CD4-positive, alpha-beta T cell treated with Interferon alpha-2 for 1 hour (primary cell): ENCODE data around the gene PDE4C.

Experiments used
- DNase-seq, 2 donors: peaks; one replicate each; pipeline ENCODE4 v3.0.0-alpha.2; 2020 to 2022

The PDE4C gene

DNA sequence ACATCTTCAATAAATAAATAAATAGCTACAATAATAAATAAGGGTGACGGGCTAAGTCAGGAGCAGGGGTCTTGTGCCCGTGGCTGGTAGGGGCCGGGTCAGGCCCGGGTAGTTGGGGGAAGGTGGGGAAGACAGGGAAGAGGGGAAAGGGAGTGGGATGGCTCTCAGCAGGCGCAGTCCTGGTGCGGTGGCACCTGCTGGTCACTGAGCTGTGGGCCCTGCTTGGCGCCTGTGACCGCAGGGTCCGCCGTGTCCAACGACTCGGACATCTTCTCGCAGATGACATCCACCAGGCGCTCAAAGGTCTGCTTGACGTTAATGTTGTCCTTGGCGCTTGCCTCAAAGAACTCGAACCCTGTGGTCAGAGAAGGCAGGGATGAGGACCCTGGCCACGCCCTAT, 28.9 kb downstream of the PDE4C start:
- no peak for DNase-seq

DNA sequence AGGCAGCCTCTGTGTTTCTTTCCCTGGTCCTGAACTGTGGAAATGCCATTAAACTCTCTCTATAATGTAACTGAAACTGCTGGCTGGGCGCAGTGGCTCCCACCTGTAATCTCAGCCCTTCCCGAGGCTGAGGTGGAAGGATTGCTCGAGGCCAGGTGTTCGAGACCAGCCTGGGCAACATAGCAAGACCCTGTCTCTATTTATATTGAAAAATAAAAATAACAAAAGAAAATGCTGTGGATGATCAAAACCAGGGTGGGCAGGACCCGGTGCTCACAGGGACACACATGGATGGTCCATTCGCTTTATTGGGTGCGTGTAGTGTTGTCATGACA, 29.8 kb downstream of the PDE4C start:
- no peak for DNase-seq

GRCh38 chr19:18194554-18195238, 31.5 kb downstream of the PDE4C start:
- DNase-seq, result peak; percentile 49 to 63

DNA sequence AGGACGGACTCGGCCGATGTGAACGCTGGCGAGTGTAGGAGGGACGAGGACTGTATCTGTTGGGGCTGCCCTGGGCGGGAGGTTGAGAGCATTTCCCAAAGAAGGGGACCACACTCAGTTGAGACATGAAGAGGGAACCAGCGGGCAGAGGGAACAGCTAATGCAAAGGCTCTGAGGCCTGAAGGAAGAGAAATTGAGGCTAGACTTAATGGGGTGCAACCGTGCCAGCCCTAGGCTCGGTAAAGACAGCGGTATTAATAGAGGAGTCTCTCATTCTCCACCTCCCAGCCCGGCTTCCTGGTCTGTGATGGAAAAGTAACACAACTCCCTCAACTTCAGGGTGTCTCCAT, 32.1 kb downstream of the PDE4C start:
- DNase-seq, result no peak

- DNase-seq, result no peak
These were observed 32.7 kb downstream of the PDE4C start for GRCh38 chr19:18193388-18194180.

DNA sequence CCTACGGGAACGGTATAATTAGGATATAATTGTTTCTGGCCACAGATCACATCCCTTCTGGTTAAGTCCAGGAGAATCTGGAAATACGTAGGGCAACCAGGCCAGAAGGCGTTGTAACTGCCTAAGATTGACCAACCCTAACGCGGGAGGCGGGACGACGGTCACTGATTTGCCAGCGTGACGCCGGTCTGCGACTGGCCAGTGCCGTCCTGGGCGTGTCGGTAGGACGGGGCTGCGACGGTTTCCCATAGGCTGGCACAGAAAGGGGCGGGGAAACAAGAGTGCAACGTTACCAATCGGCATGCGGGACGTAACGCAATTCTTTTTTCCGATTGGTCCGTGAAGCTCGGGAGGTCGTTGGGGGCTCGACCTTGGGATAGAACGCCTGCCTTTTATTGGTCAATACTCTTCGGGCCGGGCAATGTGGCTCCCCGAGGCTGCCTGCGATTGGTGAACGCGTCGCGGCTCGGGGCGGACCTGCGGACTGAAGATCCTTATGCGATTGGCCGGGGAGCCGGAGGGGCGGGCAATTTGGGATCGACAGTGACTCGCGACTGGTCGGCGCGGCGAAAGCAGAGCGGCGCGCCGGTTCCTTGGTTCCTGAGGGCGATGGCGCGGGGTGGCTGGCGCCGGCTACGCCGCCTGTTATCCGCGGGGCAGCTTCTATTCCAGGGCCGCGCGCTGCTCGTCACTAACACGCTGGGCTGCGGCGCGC, 33.4 kb downstream of the PDE4C start, which contains the start of gene MPV17L2:
Gene MPV17L2, plus strand, starts transcription at position 546 of the 715 bp plus-strand sequence. Its CDS starts 64 bp downstream, at position 610.
- DNase-seq, result peak; percentile 100

DNA sequence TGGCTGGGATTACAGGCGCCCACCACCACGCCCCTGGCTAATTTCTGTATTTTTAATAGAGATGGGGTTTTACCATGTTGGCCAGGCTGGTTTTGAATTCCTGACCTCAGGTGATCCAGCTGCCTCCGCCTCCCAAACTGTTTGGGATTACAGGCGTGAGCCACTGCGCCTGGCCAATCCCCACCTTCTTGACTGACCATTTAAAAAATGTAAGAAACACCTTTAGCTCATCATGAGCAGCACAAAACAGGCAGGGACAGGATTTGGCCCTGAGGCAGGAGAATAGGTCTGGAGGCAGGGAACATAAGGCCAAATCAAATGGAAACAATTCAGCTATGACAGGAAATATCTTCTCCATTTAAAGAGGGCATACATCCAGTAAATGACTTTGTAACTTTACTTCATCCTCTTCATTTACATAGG, 34.6 kb downstream of the PDE4C start:
- DNase-seq, result no peak

- DNase-seq, result no peak
These were observed 36.0 kb downstream of the PDE4C start for GRCh38 chr19:18190278-18190677.

DNA sequence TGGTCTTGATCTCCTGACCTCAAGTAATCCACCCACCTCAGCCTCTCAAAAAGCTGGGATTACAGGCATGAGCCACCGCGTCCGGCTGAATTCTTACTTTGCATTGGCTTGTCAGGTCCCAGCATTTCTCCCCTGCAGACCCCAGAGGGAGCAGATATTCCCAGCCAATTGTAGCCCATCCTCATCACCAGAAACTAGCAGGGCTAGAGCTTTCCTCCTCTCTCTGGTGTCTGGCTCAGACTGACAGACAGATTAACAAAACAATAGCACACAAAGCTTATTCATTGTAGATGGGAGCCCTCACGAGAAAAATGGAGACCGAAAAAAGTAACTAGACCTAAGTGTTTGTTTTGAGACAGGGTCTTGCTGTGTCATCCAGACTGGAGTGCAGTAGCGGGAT, 40.7 kb downstream of the PDE4C start:
- no peak for DNase-seq

- DNase-seq, result no peak
These were observed 42.7 kb downstream of the PDE4C start for GRCh38 chr19:18183529-18183928.

DNA sequence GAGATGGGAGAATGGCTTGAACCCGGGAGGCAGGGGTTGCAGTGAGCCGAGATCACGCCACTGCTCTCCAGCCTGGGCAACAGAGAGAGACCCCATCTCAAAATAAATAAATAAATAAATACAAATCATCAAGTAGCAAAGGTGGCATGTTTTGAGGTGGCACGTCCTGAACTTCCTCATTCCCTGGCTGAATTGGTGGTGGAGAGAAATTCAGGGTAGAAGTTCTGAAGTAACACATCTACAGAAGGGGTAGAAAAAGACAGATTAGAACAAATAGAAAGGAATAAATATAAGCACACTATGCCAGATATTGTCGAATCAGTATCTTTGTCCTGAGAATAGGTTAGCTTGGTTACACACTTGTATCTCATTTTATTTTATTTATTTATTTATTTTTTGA, 46.3 kb downstream of the PDE4C start:
- DNase-seq, result no peak

GRCh38 chr19:18176367-18177310, 49.6 kb downstream of the PDE4C start:
- DNase-seq, result no peak

- no peak for DNase-seq
These were observed 51.3 kb downstream of the PDE4C start for GRCh38 chr19:18174983-18175382.
